Measurements from ENCODE around the gene RTN4IP1. TPM values are rescaled to one million over a fixed set of nuclear protein-coding genes. Genes with fewer than 3 reads are reported as not detected.

Gene RTN4IP1
- total and polyA plus RNA-seq, 2 of the 13 experiments (the other 11 are each of a cell fraction or from before 2014, with no cell fraction given) = 5.5 to 17.2 TPM

- TF ChIP-seq, protein P1, sequence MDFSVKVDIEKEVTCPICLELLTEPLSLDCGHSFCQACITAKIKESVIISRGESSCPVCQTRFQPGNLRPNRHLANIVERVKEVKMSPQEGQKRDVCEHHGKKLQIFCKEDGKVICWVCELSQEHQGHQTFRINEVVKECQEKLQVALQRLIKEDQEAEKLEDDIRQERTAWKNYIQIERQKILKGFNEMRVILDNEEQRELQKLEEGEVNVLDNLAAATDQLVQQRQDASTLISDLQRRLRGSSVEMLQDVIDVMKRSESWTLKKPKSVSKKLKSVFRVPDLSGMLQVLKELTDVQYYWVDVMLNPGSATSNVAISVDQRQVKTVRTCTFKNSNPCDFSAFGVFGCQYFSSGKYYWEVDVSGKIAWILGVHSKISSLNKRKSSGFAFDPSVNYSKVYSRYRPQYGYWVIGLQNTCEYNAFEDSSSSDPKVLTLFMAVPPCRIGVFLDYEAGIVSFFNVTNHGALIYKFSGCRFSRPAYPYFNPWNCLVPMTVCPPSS (IDR thresholded peaks at IDR 0.05) = no peak
- TF ChIP-seq ZNF484 (CRISPR knock-in tag; IDR thresholded peaks at IDR 0.05; ENCODE audit: borderline replicate concordance, low read depth) = no peak
- no peak for TF ChIP-seq ZNF33B (CRISPR knock-in tag; IDR thresholded peaks at IDR 0.05)
- TF ChIP-seq MEF2D (CRISPR knock-in tag; IDR thresholded peaks at IDR 0.05) = no peak
- no peak for TF ChIP-seq IKZF1 (IDR thresholded peaks at IDR 0.05)
- TF ChIP-seq ZNF224 (CRISPR knock-in tag; IDR thresholded peaks at IDR 0.05) = no peak
- TF ChIP-seq ZNF501 (CRISPR knock-in tag; IDR thresholded peaks at IDR 0.05) = no peak
- TF ChIP-seq TBX3 (IDR thresholded peaks at IDR 0.05; ENCODE audit: borderline replicate concordance) = no peak
- TF ChIP-seq HCFC1 (IDR thresholded peaks at IDR 0.05; ENCODE audit: low read depth, low read length) = no peak
- no peak for TF ChIP-seq PHF5A (CRISPR knock-in tag; IDR thresholded peaks at IDR 0.05; ENCODE audit: low read depth, unreplicated experiment)
- TF ChIP-seq MTERF4 (CRISPR knock-in tag; IDR thresholded peaks at IDR 0.05) = no peak
- no peak for TF ChIP-seq ZFP36 (IDR thresholded peaks at IDR 0.05; ENCODE audit: borderline replicate concordance, low read depth, low read length, partially characterized antibody)
- no peak for TF ChIP-seq PRDM4 (CRISPR knock-in tag; IDR thresholded peaks at IDR 0.05; ENCODE audit: borderline replicate concordance)
- TF ChIP-seq, protein P2, sequence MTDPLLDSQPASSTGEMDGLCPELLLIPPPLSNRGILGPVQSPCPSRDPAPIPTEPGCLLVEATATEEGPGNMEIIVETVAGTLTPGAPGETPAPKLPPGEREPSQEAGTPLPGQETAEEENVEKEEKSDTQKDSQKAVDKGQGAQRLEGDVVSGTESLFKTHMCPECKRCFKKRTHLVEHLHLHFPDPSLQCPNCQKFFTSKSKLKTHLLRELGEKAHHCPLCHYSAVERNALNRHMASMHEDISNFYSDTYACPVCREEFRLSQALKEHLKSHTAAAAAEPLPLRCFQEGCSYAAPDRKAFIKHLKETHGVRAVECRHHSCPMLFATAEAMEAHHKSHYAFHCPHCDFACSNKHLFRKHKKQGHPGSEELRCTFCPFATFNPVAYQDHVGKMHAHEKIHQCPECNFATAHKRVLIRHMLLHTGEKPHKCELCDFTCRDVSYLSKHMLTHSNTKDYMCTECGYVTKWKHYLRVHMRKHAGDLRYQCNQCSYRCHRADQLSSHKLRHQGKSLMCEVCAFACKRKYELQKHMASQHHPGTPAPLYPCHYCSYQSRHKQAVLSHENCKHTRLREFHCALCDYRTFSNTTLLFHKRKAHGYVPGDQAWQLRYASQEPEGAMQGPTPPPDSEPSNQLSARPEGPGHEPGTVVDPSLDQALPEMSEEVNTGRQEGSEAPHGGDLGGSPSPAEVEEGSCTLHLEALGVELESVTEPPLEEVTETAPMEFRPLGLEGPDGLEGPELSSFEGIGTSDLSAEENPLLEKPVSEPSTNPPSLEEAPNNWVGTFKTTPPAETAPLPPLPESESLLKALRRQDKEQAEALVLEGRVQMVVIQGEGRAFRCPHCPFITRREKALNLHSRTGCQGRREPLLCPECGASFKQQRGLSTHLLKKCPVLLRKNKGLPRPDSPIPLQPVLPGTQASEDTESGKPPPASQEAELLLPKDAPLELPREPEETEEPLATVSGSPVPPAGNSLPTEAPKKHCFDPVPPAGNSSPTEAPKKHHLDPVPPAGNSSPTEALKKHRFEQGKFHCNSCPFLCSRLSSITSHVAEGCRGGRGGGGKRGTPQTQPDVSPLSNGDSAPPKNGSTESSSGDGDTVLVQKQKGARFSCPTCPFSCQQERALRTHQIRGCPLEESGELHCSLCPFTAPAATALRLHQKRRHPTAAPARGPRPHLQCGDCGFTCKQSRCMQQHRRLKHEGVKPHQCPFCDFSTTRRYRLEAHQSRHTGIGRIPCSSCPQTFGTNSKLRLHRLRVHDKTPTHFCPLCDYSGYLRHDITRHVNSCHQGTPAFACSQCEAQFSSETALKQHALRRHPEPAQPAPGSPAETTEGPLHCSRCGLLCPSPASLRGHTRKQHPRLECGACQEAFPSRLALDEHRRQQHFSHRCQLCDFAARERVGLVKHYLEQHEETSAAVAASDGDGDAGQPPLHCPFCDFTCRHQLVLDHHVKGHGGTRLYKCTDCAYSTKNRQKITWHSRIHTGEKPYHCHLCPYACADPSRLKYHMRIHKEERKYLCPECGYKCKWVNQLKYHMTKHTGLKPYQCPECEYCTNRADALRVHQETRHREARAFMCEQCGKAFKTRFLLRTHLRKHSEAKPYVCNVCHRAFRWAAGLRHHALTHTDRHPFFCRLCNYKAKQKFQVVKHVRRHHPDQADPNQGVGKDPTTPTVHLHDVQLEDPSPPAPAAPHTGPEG (CRISPR knock-in tag; IDR thresholded peaks at IDR 0.05) = no peak
- no peak for TF ChIP-seq ZZZ3 (CRISPR knock-in tag; IDR thresholded peaks at IDR 0.05; ENCODE audit: borderline replicate concordance)
Measured at GRCh38 chr6:106536357-106536756, 92.9 kb downstream of the RTN4IP1 start (continued).

Data from HepG2 (cell line).